22Rv1 (cell line): ENCODE results near the gene GM2A.
A peak's percentile ranks its signal among the peaks of the same experiment; 100 is the strongest.

Experiments
- ZFX ChIP-seq: fragments of 450-650 bp; IDR thresholded peaks from 2 replicates; pipeline ENCODE4 v1.6.1; 2017; ENCODE audit warnings: antibody characterized with exemption, borderline replicate concordance
- TF ChIP-seq, protein P1 (sequence below): fragments of 450-650 bp; IDR thresholded peaks from 2 replicates; pipeline ENCODE4 v1.5.1; 2017; ENCODE audit warnings: mild to moderate bottlenecking

DNA sequence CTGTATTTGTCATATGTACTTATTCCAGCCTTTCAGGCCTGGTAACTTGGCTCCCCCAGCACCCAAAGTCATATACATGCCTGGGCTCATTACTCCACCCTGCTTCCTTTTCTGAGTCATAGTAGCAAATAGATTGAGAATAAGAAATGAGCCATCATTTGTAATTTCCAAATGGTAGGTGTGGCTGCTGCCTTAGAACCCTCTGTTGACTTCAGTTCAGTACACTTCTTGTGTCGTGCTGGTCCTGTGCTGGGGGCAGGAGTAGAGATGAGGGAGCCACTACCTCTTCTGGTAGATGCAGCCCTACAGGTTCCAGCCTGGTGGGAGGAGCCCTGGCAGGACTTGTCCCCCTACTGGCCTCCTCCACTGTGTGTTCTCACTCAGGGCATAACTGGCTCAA is 11.1 kb downstream of the GM2A start:
- TF ChIP-seq, protein P1, sequence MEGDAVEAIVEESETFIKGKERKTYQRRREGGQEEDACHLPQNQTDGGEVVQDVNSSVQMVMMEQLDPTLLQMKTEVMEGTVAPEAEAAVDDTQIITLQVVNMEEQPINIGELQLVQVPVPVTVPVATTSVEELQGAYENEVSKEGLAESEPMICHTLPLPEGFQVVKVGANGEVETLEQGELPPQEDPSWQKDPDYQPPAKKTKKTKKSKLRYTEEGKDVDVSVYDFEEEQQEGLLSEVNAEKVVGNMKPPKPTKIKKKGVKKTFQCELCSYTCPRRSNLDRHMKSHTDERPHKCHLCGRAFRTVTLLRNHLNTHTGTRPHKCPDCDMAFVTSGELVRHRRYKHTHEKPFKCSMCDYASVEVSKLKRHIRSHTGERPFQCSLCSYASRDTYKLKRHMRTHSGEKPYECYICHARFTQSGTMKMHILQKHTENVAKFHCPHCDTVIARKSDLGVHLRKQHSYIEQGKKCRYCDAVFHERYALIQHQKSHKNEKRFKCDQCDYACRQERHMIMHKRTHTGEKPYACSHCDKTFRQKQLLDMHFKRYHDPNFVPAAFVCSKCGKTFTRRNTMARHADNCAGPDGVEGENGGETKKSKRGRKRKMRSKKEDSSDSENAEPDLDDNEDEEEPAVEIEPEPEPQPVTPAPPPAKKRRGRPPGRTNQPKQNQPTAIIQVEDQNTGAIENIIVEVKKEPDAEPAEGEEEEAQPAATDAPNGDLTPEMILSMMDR = 0 out of 2 replicates have a peak, but pooled peaks have one; percentile 5
- no peak for TF ChIP-seq ZFX
